GM18951 (cell line): Measurements from ENCODE around the gene SMDT1.

ENCODE experiments used
- POLR2A ChIP-seq: IDR thresholded peaks from 4 replicates; pipeline ENCODE4 v1.6.1; 2011; ENCODE audit warnings: mild to moderate bottlenecking; ENCODE audit not compliant: insufficient read length, insufficient read depth; ENCODE audit errors: extremely low read depth
- in situ Hi-C: fragments of 300-500 bp; cut with MboI; formaldehyde crosslinking; loops from one replicate; pipeline ENCODE4 v1.12.0; 2022; ENCODE audit warnings: low sequenced_read_pairs, mixed read lengths, inconsistent platforms; ENCODE audit not compliant: unreplicated experiment

Gene SMDT1

DNA sequence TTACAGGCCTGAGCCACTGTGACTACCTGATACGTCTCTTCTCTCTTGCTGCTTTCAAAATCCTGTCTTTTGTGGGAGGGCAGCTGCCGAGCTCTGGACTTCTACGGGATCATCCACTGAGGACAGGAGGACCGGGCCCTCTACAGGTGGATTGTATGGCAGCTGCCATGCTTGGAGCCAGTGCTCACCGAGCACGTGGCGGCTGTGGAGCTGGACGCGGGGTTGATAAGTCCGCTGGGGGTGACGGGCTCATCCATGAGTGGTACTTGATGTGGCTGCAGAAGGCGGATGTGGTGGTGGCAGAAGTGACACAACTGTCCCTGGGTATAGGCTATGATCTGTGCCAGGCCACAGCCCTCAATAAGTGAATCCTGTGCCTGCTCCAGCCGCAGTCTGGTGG lies 53.0 kb downstream of the SMDT1 start:
- TF ChIP-seq POLR2A: no peak
- in situ Hi-C loops: no loop called here
